HG03521 (cell line): Measurements from ENCODE around the gene NIBAN1.
"Not testable (repeated sequence)": the region's sequence is repeated elsewhere in the genome, so short reads cannot be mapped to it uniquely, and the experiment has no call there.

Experiments
- ATAC-seq: cut with Tn5 transposase; IDR thresholded peaks from one replicate; pipeline ENCODE4 v1.9.1; 2021; ENCODE audit warnings: mild to moderate bottlenecking, moderate library complexity; ENCODE audit not compliant: unreplicated experiment

NIBAN1 gene, protein sequence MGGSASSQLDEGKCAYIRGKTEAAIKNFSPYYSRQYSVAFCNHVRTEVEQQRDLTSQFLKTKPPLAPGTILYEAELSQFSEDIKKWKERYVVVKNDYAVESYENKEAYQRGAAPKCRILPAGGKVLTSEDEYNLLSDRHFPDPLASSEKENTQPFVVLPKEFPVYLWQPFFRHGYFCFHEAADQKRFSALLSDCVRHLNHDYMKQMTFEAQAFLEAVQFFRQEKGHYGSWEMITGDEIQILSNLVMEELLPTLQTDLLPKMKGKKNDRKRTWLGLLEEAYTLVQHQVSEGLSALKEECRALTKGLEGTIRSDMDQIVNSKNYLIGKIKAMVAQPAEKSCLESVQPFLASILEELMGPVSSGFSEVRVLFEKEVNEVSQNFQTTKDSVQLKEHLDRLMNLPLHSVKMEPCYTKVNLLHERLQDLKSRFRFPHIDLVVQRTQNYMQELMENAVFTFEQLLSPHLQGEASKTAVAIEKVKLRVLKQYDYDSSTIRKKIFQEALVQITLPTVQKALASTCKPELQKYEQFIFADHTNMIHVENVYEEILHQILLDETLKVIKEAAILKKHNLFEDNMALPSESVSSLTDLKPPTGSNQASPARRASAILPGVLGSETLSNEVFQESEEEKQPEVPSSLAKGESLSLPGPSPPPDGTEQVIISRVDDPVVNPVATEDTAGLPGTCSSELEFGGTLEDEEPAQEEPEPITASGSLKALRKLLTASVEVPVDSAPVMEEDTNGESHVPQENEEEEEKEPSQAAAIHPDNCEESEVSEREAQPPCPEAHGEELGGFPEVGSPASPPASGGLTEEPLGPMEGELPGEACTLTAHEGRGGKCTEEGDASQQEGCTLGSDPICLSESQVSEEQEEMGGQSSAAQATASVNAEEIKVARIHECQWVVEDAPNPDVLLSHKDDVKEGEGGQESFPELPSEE

DNA sequence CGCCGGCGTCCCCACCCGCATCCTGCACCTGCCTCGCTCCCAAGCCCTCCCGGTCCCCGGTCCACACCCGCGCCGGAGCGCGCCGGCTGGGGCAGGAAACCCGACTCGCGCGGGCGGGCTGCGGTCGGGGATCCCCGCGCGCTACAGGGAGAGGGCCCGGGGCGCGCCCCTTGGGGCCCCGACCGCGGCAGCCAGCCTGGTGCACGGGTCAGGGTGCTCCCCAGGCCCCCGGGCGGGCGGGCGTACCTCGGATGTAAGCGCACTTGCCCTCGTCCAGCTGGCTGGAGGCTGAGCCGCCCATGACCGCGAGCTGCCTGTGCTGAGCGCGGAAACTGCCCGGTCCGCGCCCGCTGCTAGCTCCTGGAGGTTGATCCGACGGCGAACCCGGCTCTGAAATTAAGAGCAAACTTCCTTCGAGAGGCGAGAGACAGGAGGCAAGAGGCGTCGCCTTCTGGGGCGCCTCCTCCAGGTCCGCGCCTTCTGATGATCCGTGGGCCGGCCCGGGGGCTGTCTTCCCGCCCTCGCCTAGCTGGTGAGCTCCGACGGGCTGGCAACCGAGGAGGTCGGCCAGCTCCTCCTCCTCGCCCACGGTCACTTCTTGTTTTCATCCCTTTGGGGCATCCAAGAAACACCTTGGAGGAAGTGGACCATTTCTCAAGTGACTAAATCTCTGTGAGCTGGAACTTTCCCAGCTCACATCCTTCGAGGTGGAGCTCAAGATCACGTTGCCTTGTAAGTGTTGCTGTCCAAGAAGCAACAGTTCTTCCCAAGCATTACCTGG lies at the start of gene NIBAN1:
NIBAN1 (minus strand) TSS at position 453 of the 781 bp plus-strand sequence; CDS start at position 301, 152 bp downstream.
- ATAC-seq: peak; percentile 59

DNA sequence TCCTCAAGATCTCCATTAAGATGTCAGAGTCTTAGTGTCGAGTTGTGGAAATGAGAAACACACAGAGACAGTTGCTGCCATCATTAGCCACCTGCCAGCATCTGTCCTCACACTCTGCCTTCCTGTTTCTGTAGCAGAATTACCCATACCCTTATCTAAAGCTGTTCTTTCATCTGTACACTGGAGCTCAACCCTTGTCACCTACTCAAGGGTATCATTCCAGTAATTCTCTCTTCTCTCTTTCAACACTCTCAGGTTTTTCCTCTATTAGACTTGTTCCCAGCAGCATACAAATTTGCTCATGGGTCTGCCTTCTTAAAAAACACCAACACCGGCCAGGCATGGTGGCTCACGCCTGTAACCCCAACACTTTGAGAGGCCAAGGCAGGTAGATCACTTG lies 43.7 kb upstream of the NIBAN1 start:
- no peak for ATAC-seq

DNA sequence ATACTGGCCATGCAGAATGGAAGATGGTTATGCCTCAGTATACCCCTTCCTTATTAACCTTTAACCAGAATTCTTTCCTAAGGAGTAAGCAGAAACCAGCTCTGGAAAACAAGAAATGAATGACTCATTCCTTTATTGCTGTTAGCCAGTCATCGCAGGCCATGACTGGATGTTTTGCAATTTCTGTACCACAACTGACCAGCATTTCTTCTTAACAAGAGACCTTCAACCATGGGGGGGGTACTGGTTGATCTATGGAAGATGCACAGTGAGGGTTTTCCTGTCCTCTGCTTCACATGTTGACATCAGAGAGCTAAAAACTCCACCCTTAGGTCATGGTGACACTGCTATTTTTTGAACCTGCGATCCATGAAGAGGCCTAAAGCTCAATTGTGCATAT lies 43.0 kb upstream of the NIBAN1 start:
- no peak for ATAC-seq

DNA sequence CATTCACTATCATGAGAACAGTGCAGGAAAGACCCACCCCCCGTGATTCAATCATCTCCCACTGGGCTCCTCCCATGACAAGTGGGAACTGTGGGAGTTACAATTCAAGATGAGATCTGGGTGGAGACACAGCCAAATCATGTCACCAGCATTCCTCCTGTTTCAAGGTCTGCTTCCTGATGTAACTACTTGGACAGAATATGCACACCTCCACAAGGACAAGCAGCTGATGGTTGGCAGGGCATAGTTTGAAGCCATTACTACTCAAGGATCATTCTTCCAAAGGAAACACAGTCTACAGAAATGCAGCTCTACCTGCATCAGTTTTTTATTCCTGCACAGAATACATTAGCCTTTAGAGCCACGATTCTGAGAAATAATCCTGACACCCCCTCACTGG lies 42.6 kb upstream of the NIBAN1 start:
- ATAC-seq: no peak

DNA sequence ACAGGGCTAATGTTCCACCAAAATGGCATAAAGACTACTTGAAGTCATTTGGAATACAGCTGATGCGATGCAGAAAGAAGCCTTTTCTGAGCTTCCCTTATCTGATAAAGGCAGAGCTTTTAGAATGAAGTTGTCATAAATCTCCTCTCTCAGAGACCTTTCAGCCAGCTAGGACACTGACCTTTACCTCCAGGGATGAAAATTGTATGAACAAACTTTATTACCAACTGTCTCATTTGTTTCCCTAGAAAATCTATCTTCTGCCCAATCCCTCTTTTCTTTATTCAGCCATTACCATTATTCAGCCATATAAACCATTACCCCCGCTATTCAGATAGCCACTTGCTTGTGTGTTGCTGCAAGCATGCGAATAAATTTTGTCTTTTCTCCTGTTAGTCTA lies 41.3 kb upstream of the NIBAN1 start:
- ATAC-seq: no peak

DNA sequence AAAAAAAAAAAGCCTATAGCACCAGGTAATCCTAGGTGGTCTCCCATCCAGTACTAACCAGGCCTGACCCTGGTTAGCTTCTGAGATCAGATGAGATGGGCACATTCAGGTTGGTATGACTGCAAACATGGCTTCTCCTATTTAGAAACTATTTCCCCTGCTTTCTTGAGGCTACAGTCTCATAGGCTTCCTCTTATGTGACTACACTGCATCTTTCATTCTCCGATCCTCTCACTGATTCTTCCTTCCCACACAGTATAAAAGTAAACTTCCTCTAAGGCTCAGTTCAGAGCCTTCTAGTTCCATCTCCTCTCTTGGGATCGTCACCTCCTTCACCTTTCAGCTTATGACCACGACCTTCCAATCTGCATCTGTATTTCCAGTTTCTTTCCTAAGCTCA lies 40.6 kb upstream of the NIBAN1 start:
- ATAC-seq: no peak

DNA sequence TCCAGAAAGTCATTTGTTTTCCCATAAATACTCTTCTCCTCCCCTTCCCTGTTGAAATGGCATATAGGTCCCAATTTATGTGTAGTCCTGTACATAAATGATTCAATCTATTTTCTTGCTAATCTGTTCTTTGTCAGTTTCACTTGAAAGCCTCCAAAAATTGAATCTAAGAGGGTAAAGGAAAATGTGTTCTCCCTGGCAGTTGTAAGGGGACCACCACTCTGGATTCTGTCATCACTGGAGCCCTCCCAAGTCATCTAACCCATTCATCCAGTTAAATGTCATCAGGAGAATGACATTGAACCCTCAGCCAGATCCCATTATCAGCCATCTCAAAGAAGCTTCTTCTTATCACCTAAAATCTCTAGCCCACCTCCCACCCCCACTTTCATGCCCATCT lies 36.1 kb upstream of the NIBAN1 start:
- no peak for ATAC-seq

DNA sequence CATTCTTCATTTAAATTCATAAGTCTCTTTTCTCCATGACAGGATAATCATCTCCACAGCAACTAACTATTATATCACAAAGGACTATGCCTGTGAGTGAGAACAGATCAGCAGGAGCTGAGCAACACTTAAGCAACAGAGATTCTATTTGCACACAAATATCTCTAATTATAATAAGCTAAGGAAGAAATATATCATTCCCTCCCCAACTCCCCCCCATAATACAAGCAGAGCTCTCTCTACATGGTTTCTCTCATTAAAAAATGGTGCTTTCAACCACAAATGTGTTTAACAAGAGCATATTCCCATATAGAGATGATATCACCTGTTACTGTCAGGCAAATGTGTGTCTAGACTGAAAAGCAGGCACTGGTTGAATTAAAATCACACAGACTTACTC lies 34.5 kb upstream of the NIBAN1 start:
- ATAC-seq: no peak

DNA sequence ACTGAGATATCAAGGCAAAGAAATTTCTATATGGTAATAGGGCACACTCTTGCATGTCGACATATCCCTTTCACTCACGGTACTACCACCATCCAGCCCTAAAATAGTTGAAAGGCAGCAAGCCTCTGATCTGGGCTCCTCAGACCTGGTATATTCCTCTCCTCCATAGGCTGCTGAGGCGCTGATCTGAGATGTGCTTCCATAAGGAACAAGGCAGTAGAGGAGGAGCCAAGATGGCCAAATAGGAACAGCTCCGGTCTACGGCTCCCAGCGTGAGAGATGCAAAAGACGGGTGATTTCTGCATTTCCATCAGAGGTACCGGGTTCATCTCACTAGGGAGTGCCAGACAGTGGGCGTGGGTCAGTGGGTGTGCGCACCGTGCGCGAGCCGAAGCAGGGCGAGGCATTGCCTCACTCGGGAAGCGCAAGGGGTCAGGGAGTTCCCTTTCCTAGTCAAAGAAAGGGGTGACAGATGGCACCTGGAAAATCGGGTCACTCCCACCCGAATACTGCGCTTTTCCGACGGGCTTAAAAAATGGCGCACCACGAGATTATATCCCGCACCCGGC lies 27.1 kb upstream of the NIBAN1 start:
- not testable (repeated sequence) for ATAC-seq

DNA sequence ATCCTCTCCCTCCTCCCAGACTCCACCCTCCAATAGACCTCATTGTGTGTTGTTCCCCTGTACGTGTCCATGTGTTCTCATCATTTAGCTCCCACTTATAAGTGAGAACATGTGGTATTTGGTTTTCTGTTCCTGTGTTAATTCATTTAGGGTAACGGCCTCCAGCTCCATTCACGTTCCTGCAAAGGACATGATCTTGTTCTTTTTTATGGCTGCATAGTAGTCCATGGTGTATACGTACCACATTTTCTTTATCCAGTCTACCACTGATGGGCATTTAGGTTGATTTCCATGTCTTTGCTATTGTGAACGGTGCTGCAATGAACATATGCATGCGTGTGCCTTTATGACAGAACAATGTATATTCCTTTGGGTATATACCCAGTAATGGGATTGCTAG lies 25.7 kb upstream of the NIBAN1 start:
- ATAC-seq: not testable (repeated sequence)

DNA sequence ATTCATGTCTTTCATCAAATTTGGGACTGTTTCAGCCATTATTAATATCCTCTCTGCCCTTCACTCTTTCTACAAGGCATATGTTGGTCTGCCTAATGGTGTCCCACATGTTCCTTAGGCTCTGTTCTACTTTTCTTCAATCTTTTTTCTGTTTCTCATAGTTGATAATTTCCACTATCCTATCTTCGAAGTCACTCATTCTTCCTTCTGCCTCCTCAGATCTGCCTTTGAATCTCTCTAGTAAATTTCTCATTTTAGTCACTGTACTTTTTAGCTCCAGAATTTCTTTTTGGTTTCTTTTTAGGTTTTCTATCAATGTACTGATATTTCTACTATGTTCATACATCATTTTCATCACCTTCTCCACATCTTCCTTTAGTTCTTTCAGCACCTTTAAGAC lies 20.0 kb upstream of the NIBAN1 start:
- no peak for ATAC-seq

DNA sequence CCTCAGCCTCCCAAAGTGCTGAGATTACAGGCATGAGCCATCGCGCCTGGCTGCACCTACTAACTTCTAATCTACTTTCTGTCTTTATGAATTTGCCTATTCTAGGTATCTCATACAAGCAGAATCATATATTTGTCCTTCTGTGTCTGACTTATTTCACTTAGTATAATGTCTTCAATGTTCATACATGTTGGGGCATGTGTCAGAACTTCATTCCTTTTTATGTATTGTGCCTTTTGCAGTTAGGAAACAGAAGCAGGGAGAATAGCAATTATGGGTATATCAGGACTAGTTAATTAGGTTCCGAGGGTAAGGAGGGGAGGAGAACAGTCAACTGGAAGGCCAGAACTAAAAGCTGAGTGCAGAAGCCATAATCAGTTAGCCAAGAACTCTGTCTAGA lies 18.0 kb upstream of the NIBAN1 start:
- no peak for ATAC-seq

DNA sequence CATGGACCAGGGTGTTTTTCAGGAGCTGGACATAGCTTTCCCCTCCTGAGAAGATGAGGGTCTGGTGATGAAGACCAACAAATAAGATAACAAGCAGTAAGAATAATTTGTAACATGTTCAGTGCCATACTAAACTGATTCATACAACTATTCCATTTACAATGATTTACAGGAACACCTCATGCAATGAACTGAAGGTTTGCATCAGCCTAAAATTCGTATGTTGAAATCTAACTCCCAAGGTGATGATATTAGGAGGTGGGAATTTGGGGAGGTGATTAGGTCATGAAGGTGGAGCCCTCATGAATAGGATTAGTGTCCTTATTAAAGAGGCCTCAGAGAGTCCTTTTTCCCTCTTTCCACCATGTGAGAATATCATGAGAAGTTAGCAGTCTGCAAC lies 15.9 kb upstream of the NIBAN1 start:
- ATAC-seq: no peak

DNA sequence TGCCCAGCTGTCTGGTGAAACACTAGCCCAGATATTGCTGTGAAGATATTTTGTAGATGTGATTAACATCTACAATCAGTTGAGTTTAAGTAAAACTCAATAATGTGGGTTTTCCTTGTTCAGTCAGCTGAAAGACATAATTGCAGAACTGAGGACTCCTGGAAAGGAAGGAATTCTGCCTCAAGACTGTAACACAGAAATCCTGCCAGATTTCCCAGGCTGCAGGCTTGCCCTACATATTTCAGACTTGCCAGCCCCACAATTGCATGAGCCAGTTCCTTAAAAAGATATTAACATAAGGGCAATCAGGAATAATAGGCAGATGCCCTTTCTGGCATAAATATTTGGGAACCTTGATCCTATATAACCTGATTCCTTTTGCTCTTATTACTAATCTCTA lies 14.2 kb upstream of the NIBAN1 start:
- ATAC-seq: no peak

DNA sequence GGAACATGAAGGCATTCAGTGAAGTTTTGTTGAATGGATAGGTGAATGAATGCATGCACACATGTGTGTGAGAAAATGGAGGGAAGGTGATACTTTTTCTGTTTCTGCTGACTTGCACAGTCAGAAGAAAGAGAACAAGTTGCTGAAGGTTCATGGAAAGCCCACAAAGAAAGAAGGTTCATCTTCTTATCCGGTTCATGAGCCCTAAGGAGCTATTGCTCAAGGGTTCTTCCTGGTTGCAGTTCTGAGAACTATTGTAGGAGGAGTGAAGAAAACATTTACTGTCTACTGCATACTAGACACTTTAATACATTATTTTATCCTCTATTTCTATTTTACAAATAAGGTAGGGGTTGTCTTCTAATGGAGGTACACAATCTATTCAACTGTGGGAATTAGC lies 13.4 kb upstream of the NIBAN1 start:
- ATAC-seq: no peak

DNA sequence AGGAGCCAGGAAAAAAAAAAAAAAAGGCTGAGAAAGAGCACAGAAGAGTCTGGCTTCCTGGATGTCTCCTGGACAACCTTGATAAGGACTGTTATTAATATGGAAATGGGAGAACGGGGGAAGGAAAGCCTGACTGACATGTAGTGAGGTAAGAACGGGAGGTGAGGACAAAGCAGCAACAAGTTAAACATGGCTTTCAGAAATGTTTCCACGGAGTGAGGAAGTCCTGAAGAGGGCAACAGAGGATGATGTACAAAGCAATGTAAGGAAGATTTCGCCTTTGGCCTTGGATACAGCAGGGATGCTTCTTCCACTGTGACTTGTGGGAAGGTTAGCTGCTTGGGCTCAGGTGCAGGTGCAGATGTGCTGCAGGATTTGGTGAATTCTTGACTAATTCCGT lies 11.9 kb upstream of the NIBAN1 start:
- no peak for ATAC-seq

DNA sequence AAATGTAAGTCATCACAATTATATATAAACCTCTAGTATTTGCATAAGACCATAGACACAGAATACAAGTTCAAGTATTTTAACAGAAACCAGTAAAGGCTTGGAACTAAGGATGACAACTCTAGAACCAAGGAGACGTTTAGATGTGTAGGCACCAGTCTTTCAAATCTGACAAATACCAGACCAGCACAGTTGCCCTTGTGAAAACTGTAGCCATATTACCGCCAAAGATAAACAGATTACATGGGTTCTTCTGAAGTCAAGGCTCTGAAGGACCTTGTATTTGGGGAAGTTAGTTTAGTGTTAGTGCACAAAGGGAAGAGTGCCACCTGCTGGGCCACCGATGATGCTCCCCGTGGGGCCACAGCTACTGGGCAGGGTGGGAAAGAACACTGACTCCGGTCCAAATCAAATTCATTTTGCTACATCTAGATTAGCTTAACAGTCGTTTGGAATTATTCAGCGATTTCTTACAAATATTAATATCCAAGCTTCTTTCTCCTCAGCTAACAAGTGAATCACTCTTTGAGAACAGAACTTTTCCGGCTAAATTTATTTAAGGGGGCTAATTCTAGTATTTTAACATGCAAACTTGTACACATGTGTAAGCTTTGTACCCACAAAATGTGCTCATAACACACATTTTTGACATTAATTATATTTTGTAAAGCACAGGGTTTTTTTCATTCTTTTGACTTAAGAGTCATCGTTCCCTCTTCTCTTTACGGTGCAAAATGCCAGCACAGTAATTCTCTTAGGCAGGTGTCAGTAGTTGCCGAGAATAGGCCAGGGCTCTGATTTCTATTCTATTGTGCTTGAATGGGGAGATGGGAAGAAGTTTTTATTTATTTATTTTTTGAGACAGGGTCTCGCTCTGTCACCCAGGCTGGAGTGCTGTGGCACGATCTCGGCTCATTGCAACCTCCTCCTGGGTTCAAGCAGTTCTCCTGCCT lies 8.0 kb upstream of the NIBAN1 start:
- peak; percentile 93 for ATAC-seq

DNA sequence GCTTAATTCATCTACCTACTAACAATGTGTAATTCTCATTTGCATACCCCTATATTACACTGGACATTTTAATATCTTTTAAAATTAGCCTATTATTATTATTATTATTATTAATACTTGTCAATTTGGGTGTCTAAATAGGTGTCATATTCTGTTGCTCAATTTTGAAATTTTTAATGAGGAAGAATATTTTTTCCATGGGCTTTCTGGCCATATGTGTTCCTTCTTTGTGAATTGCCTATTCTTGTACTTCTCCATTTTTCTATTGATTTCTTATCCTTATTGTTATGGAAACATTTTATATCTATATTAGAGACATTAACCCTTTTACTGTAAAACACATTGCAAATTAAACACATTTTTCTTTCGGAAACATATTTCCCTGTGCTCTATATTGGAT lies 6.4 kb upstream of the NIBAN1 start:
- ATAC-seq: no peak

DNA sequence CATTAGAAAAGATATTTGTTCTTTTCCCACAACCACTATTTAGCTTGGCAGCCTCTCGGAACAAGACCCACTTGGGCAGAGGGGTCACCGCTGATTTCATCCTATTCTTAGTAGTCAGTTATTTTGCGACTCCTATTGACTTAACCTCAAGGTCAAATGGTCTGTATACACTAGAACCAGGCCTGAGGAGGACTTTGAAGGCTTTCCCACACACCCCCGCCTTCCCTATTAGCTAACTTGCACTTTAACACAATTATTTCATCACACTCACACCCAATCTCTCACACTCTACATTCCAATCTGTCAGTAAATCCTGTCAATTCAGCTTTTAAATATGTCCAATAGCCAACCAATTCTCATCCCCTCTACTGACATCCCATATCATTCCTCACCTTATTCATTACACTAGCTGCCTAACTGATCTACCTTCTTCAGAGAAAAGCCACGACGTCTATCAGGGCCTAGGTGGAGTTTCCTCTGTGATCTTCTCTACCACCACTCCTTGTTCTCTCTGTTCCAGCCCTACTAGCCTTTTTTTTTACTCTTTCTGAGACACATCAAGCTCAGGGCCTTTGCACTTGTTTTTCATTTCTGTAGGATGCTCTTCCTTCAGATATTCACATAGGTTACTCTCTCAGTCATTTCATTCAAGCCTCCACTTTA lies 1.0 kb upstream of the NIBAN1 start:
- no peak for ATAC-seq

DNA sequence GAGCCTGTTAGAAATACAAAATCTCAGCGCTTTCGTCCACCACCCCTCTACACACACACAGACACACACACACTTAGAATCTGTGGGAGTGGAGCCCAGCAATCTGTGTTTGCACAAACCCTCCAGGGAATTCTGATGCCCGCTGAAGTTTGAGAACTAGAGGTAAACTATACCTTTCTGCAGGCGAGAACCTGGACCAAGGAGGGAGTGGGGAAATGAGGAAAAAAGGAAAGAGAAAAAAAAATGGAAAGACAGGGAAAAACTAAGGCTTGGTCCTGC lies 468 bp upstream of the NIBAN1 start:
- ATAC-seq: no peak
